DMS 273 (cell line): Measurements from ENCODE around the gene CRACDL.
A peak's percentile ranks its signal among the peaks of the same experiment; 100 is the strongest.
"Not testable (repeated sequence)": the region's sequence is repeated elsewhere in the genome, so short reads cannot be mapped to it uniquely, and the experiment has no call there.

Experiments used
- DNase-seq: peaks from one replicate; lab custom pipeline; 2025; ENCODE audit not compliant: unreplicated experiment; lab: John Stamatoyannopoulos, UW

CRACDL gene

DNA sequence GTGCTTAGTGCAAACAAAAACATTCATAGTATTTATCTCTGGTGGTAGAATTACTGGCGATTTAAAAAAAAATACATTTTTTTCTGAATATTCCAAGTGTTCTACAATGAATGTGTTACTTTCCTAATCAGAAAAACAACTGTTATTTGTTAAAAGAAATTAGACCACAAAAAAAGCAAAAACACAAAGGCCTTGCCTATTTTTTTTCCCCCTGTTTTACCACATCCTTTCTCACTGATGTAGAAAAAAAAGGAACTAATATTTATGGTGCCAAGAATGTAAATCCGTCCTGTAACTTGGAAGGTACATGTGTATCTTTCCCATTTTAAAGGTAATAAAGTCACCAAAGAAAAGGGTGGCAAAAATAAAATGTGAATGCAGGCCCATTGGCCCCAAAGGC is 176.7 kb downstream of the CRACDL start:
- no peak for DNase-seq

DNA sequence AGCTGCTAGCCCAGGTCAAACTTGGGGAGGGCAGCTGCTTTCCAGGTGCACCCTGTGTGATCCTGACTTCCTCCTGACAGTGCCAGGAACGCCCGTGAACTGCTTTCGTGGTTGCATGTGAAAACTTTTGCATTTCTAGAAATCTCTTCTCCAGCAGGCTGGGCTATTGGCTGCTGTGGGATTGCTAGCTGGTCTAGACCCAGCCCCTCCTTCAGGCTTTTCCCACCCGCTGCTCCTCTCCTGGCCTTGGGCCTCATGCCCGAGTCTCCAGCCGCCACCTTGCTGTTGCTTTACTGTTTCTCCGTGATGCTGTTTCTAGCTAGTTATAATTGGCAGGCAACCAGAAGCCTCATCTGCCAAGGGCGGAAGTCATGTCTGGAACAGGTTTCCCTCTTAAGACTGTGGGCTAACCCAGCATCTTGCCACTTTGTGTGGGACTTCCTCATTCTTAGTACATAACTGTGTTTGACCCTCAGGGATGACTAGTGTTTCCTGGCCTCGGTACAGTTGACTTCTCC is 178.1 kb downstream of the CRACDL start:
- DNase-seq = peak; percentile 81

DNA sequence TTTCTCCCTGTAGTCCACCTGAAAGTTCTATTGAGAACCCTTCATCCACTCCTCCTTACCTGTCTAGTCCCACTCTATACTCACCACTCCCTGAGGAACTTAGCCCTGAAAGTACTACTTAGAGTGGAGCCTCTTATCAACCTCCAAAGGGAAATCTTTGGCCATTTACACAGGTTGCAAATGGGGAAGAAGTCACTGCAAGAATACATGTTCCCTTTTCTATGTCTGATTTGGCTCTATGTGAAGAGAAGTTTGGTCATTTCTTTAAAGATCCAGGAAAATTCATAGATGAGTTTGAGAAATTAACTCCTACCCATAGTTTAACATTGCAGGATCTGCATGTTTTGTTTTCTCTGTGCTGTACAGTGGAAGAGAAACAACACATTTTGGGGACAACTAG is 182.2 kb downstream of the CRACDL start:
- no peak for DNase-seq

DNA sequence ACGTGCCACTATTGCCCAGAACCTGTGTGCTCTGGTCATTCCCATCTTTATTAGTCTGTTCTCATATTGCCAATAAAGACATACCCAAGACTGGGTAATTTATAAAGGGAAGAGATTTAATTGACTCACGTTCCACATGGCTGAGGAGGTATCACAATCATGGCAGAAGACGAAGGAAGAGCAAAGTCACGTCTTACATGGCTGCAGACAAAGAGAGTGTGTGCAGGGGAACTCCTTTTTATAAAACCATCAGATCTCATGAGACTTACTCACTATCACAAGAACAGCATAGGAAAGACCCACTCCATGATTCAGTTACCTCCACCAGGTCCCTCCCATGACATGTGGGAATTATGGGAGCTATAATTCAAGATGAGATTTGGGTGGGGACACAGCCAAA is 183.3 kb downstream of the CRACDL start:
- not testable (repeated sequence) for DNase-seq

DNA sequence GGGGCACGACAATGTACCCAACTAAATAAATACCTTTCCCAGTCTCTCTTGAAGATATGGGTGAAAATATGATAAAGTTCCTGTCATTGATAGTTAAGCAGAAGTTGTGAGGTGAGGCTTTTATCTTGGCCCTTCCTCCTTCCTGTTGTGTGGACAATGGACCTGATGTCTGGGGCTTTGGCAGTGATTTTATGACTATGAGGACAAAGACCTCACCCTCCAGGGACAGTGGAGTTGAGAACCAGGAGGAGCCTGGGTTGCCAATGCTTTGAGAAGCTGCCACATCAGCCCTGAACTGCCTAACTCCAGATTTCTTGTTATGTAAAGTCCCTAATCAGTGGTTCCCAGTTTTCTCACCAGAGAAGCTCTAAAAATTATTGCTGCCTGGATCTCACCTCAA is 184.3 kb downstream of the CRACDL start:
- no peak for DNase-seq

DNA sequence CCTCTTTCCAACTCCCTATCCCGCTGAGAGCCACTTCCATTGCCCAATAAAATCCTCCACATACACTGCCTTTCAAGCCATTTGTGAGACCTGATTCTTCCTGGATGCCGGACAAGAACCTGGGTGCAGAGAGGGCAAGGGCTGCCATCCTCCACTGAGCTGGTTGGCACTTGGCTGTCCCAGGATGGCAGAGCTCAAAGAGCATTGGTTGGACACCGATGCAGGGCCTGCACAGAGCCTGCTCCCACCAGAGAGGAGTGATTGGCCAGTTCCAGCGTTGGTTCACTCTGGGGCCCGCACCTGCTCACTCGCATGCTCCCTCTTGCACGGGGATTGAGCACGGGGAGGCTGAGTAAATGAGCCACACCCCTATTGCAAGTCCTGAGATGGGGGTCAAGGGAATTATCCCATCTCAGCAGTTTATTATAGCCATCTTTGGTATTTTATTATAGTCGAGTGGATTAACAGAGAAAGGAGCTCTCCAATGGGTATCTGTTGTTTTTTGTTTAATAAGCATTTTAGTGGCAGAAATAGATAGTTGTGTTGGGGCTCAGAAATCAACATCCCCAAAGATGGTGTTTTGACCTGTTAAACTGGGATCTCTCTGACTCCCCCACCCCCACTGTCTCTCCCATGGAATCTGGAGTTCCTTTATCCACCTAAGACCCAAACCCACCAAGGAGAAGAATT is 185.3 kb downstream of the CRACDL start:
- no peak for DNase-seq

DNA sequence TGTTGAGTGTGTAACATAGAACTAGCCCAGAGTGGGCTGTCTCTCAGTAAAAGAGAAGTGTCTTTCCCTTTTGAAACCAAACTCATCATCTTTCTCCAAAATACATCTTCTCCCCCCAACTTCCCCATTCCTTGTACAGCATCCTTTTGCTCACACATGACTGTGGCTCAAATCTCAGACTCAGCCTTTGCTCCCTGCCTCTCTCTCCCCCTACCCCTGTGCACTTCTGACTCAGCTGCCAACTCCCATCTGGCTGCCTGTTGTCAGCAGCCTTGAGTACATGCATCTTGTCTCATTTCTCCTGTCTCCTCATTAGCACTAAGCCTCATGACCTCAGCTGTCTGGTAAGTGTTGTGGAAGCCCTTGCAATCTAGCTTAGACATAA is 187.0 kb downstream of the CRACDL start:
- peak; percentile 82 for DNase-seq

DNA sequence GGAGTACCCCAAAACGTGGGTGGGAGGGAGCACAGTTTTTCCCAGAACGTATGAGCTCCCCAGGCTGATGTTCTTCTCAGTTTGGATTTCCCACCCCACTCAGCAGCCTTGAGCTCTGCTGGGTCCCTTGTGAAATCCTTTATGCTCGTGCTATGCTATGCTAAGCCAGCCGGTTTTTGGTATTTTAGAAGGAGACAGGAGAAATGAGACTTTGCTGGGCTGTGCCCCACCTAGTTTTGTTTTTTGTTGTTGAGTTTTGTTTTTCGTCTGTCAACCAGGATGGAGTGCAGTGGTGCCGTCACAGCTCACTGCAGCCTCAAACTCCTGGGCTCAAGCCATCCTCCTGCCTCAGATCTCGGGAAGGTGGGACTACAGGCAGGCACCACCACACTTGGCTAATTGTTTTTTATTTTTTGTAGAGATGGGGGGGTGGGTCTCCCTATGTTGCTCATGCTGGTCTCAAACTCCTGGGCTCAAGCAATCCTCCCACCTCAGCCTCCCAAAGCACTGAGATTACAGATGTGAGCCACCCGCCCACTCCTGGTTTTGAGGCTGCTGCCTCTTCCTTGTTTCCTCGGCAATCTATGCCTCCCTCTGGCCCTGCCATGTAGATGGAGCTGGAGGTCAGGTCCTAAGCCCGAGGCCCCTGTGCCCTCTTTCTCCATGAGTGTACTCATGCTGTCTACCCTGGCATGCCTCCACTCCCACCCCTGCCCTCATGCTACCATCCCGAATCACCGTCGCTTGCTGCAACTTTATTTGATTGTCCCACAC is 187.5 kb downstream of the CRACDL start:
- no peak for DNase-seq

DNA sequence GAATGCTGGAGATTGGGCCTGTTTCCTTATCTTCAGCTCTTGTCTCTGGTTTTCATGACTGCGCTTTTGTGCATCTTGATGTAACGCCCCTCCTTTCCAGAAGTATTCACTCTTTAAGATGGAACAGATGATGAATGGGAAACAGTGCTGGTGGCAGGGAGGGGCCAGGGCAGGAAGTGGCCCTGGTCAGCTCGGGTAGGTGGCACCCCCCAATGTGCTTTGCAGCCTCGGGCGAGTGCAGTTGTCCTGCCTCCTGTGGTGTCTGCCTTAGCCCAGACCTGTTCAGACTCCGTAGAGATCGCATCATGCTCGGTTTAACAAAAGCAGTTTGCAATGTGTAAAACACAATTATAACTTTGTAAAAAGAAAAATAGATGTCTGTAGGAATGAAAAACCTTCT is 188.1 kb downstream of the CRACDL start:
- DNase-seq = no peak

DNA sequence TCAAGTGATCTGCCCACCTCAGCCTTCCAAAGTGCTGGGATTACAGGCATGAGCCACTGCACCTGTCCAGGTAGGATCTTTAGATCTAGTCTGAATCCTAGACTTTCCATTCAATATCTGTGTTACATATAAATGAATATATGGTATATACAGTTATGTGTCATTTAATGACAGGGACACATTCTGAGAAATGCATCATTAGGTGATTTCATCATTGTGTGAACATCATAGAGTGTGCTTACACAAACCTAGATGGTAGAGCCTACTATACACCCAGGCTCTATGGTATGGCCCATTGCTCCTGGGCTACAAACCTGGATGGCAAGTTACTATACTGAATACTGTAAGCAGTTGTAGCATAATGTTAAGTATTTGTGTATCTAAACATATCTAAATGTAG is 189.6 kb downstream of the CRACDL start:
- no peak for DNase-seq

DNA sequence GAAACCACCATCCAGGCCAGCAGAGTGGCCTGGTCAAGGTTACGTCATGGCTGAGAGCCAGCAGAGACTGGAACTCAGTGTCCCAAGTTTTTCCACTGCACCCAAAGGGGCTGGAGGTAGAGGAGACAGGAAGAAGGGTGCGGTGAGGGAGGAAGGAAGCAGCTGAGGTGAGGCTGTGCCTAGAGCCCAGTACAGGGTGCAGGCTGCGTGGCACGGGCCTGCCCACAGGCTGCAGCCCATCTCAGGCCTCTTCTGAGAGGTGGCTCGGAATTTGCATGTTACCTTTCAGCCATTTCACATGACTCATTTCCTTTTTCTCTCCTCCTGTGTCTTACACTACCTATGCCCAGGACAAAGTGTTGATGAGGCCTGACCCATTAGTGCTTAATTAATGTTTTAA is 191.4 kb downstream of the CRACDL start:
- DNase-seq = no peak
